Right atrium auricular region (tissue), 2 donors: ENCODE results near the gene GNA15. TPM values are rescaled to one million over a fixed set of nuclear protein-coding genes. Genes with fewer than 3 reads are reported as not detected.

Experiments
- DNase-seq: peaks from one replicate; pipeline ENCODE4 v3.0.0-alpha.2; 2019; ENCODE audit warnings: low spot score
- H3K27ac ChIP-seq, 2 donors: fragments of 200-600 bp; sonication (generic); 1 replicate in 1 of 2; 2 replicates in 1 of 2; pipeline ENCODE4 v1.5.1; 2016 to 2019
- H3K27me3 ChIP-seq, 2 donors: fragments of 200-600 bp; sonication (generic); one replicate each; pipeline versions ENCODE4 v1.5.1 to v1.6.0; 2017 to 2019
- H3K36me3 ChIP-seq: fragments of 200-600 bp; sonication (generic); one replicate; pipeline ENCODE4 v1.5.1; 2016
- H3K4me1 ChIP-seq, 2 donors: fragments of 200-600 bp; sonication (generic); one replicate each; pipeline versions ENCODE4 v1.5.1 to v1.6.0; 2017 to 2019
- H3K4me3 ChIP-seq, 2 donors: fragments of 200-600 bp; sonication (generic); 1 replicate in 1 of 2; 2 replicates in 1 of 2; pipeline ENCODE4 v1.5.1; 2017 to 2019; ENCODE audit warnings: mild to moderate bottlenecking in 1 of 2, moderate library complexity in 1 of 2
- H3K9me3 ChIP-seq, 2 donors: fragments of 200-600 bp; sonication (generic); one replicate each; pipeline ENCODE4 v1.5.1; 2019
- CTCF ChIP-seq, 2 donors: fragments of 200-600 bp; sonication (generic); IDR thresholded peaks; one replicate each; pipeline ENCODE4 v1.5.1; 2019; ENCODE audit warnings: antibody characterized with exemption in 2 of 2
- total RNA-seq, 2 donors: library from RNA; depleted of rRNA; stranded (reverse); fragments of >200 nt; gene quantifications; one replicate each; pipeline ENCODE4 v1.1.0, GENCODE V29; 2016

GNA15 gene
- total RNA-seq, 2 donors from 2014 or later = 0.74 to 3.0 TPM

- TF ChIP-seq CTCF (IDR thresholded peaks at IDR 0.05) = no peak
- H3K27me3 ChIP-seq = no peaks in the 10 kb centered on the region
- H3K9me3 ChIP-seq = no peaks in the 10 kb centered on the region
- no peaks in the 10 kb centered on the region for H3K4me1 ChIP-seq
- peaks cover 33% of the 10 kb centered on the region for H3K36me3 ChIP-seq
- H3K27ac ChIP-seq = no peak overlapping the region
- DNase-seq = no peak
- no peak overlapping the region for H3K4me3 ChIP-seq
These were observed 72.7 kb downstream of the GNA15 start for GRCh38 chr19:3208317-3209207.

GRCh38 chr19:3210347-3211017, 74.6 kb downstream of the GNA15 start:
- Histone ChIP-seq H3K36me3 (peaks cover 24% of the 10 kb centered on the region), H3K4me3 (no peak overlapping the region), H3K4me1 (no peaks in the 10 kb centered on the region), H3K27me3 (no peaks in the 10 kb centered on the region), H3K27ac (no peak overlapping the region), H3K9me3 (no peaks in the 10 kb centered on the region)
- DNase-seq = no peak
- peak; percentile 38 to 67 for TF ChIP-seq CTCF (IDR thresholded peaks at IDR 0.05)

- H3K4me1 ChIP-seq = no peaks in the 10 kb centered on the region
- DNase-seq = no peak
- H3K4me3 ChIP-seq = no peak overlapping the region
- no peak overlapping the region for H3K27ac ChIP-seq
- no peaks in the 10 kb centered on the region for H3K9me3 ChIP-seq
- peaks cover 17% of the 10 kb centered on the region for H3K36me3 ChIP-seq
- no peak for TF ChIP-seq CTCF (IDR thresholded peaks at IDR 0.05)
- no peaks in the 10 kb centered on the region for H3K27me3 ChIP-seq
These were observed 75.4 kb downstream of the GNA15 start for GRCh38 chr19:3211191-3211590.

GRCh38 chr19:3213159-3213558, 77.3 kb downstream of the GNA15 start:
- H3K4me3 ChIP-seq = no peak overlapping the region
- no peaks in the 10 kb centered on the region for H3K4me1 ChIP-seq
- H3K9me3 ChIP-seq = no peaks in the 10 kb centered on the region
- no peaks in the 10 kb centered on the region for H3K27me3 ChIP-seq
- peaks cover under 1% of the 10 kb centered on the region for H3K36me3 ChIP-seq
- TF ChIP-seq CTCF (IDR thresholded peaks at IDR 0.05) = no peak
- no peak overlapping the region for H3K27ac ChIP-seq
- no peak for DNase-seq

Other genes with a start within 250 kb of the GNA15 start
- 1 to 10 TPM; 1.6 to 1.8 TPM for gene ZNF57, start 235.1 kb upstream of the GNA15 start, total RNA-seq
- gene ZNF77, start 191.1 kb upstream of the GNA15 start, total RNA-seq = 1 to 10 TPM; 1.7 to 4.2 TPM
- gene TLE6, start 158.5 kb upstream of the GNA15 start, total RNA-seq = 1 to 10 TPM; 2.1 to 5.2 TPM
- gene TLE2, start 106.8 kb upstream of the GNA15 start, total RNA-seq = 100 to 1,000 TPM in 1 of 2 donors, 10 to 100 TPM in 1; 41.2 to 101 TPM
- 1,000 to 10,000 TPM in 1 of 2 donors, 100 to 1,000 TPM in 1; 869 to 1,050 TPM for gene TLE5, start 73.5 kb upstream of the GNA15 start, total RNA-seq
- 10 to 100 TPM; 58.4 to 77.9 TPM for gene GNA11, start 41.7 kb upstream of the GNA15 start, total RNA-seq
- gene S1PR4, start 42.7 kb downstream of the GNA15 start, total RNA-seq = under 1 TPM; 0.48 to 0.94 TPM
- gene NCLN, start 49.9 kb downstream of the GNA15 start, total RNA-seq = 10 to 100 TPM; 23.3 to 24.9 TPM
- under 1 TPM in 1 of 2 donors, not detected in 1; 0.08 TPM for gene CELF5, start 88.6 kb downstream of the GNA15 start, total RNA-seq
- gene NFIC, start 230.6 kb downstream of the GNA15 start, total RNA-seq = 100 to 1,000 TPM; 111 to 196 TPM